ENCODE measurements around the gene ADAMTS9.

Gene ADAMTS9

GRCh38 chr3:64501298-64501906 is 186.4 kb downstream of the ADAMTS9 start:
- no peak for DNase-seq (ENCODE audit: low read depth)
- no peak overlapping the region for H3K4me3 ChIP-seq (ENCODE audit: control insufficient read depth, low read depth, low read length)
- no peak for TF ChIP-seq CTCF (IDR thresholded peaks at IDR 0.05; ENCODE audit: control insufficient read depth, insufficient read depth, low read depth, low read length, missing control alignments)

DNA sequence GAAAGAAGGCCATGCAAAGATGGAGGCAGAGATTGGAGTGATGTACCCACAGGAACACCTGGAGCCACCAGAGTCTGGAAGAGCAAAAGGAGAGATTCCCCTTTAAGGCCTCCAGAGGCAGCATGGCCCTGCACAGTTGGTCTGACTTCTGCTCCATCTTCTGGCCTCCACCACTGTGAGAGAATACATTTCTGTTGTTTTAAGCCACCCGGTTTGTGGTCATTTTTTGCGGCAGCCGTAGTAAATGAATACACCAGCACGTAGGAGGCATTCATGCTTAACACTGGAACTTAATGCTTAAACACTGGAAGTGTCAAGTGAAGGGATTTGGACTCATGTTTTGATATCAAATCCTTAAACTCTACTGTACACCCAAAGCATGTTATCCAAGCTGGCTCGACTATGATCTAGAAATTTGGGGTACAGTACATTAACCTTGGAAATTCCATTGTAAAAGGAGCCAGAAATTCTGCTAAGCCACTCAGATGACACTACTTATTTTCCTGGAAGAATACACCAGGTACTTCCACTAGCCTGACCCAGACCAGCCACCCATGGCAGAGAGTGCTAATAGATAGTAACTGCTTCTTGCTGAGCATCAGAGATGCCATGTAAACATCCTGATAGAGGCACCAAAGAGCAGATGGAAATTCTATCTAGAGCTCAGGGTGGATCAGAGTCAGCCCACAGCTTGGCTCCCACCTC is 190.9 kb downstream of the ADAMTS9 start:
- DNase-seq (ENCODE audit: low read depth), result no peak
- no peak for TF ChIP-seq CTCF (IDR thresholded peaks at IDR 0.05; ENCODE audit: control insufficient read depth, insufficient read depth, low read depth, low read length, missing control alignments)
- H3K4me3 ChIP-seq (ENCODE audit: control insufficient read depth, low read depth, low read length), result no peak overlapping the region

- no peak for TF ChIP-seq CTCF (IDR thresholded peaks at IDR 0.05; ENCODE audit: control insufficient read depth, insufficient read depth, low read depth, low read length, missing control alignments)
- no peak for DNase-seq (ENCODE audit: low read depth)
- H3K4me3 ChIP-seq (ENCODE audit: control insufficient read depth, low read depth, low read length), result no peak overlapping the region
Observed at GRCh38 chr3:64495781-64496334, 191.9 kb downstream of the ADAMTS9 start.

- H3K4me3 ChIP-seq (ENCODE audit: control insufficient read depth, low read depth, low read length), result no peak overlapping the region
- DNase-seq (ENCODE audit: low read depth), result no peak
- no peak for TF ChIP-seq CTCF (IDR thresholded peaks at IDR 0.05; ENCODE audit: control insufficient read depth, insufficient read depth, low read depth, low read length, missing control alignments)
Observed at GRCh38 chr3:64495121-64495780, 192.5 kb downstream of the ADAMTS9 start.

DNA sequence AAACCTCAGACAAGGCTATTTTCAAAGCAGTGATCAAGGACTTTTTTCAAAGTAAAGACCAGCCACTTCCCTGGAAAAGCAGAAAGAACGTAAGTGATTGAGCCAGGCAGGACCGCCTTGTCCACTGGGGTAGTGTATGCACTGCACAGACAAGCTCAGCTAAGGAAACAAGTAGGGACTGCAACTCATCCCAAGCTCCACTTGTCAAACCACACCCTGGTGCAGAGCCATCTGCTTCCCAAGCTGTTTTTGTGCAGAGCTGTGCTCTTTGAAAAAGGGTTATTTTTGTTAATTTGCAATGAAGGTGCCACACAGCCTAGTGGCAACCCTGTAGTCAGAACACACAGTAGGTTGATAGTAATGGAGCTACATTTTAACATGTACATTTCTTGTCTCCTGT is 193.3 kb downstream of the ADAMTS9 start:
- H3K4me3 ChIP-seq (ENCODE audit: control insufficient read depth, low read depth, low read length), result no peak overlapping the region
- DNase-seq (ENCODE audit: low read depth), result no peak
- TF ChIP-seq CTCF (IDR thresholded peaks at IDR 0.05; ENCODE audit: control insufficient read depth, insufficient read depth, low read depth, low read length, missing control alignments), result no peak

DNA sequence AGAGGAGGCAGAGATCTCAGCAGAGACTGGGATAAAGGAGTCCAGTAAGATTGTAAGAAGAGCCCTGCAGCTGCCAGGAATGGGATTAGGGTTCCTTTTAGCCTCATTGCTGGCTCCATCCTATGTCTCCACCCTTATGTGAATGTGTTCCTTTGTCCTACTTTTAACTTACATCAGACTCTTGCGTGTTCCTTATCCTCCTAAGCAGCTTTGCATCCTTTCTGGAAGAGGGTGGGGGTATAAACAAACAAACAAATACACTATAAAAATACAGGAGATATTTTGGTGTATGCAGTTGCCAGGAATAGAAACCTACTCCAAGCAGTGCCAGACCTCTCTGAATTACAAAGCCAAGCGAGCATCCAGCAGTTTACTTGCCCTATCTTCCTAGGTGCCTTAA is 194.7 kb downstream of the ADAMTS9 start:
- no peak for TF ChIP-seq CTCF (IDR thresholded peaks at IDR 0.05; ENCODE audit: control insufficient read depth, insufficient read depth, low read depth, low read length, missing control alignments)
- H3K4me3 ChIP-seq (ENCODE audit: control insufficient read depth, low read depth, low read length), result no peak overlapping the region
- DNase-seq (ENCODE audit: low read depth), result no peak
